Panc1 (cell line): ENCODE data around the gene EYS. TPM values are rescaled to one million over a fixed set of nuclear protein-coding genes. Genes with fewer than 3 reads are reported as not detected.

Experiments
- ATAC-seq: fragments of 200-7000 bp; cut with Tn5 transposase; 2 replicates; pipeline ENCODE4 v1.9.1; 2020; ENCODE audit warnings: mild to moderate bottlenecking, moderate library complexity
- BruUV-seq: library from RNA; stranded (reverse); fragments of 400-500 nt; replicated peaks from 2 replicates; lab custom pipeline; 2021; lab: Mats Ljungman, UMichigan
- CTCF ChIA-PET: fragments of 300-600 bp; sonication (Branson Sonifier 250); formaldehyde crosslinking; loops from one replicate; lab custom pipeline; 2022; ENCODE audit warnings: antibody characterized with exemption; lab: Charles Lee
- POLR2A ChIA-PET: fragments of 300-600 bp; sonication (Branson Sonifier 250); formaldehyde crosslinking; loops from one replicate; lab custom pipeline; 2022; ENCODE audit warnings: antibody characterized with exemption; lab: Charles Lee
- DNase-seq: peaks from one replicate; pipeline ENCODE4 v3.0.0-alpha.2; 2010; ENCODE audit warnings: low read depth, low spot score
- H3K27ac ChIP-seq: 2 replicates; pipeline ENCODE4 v1.5.1; 2011; ENCODE audit warnings: mild to moderate bottlenecking, low read length, inconsistent platforms
- H3K27me3 ChIP-seq: fragments of 200-500 bp; sonication (Bioruptor generic); 2 replicates; pipeline ENCODE4 v1.6.0; 2014; ENCODE audit warnings: low read length, inconsistent platforms; ENCODE audit not compliant: control insufficient read depth, insufficient read depth
- H3K36me3 ChIP-seq: fragments of 200-500 bp; sonication (Bioruptor generic); 2 replicates; pipeline ENCODE4 v1.5.1; 2014; ENCODE audit warnings: inconsistent platforms, mild to moderate bottlenecking, low read length, moderate library complexity; ENCODE audit not compliant: control insufficient read depth, insufficient read depth
- H3K4me1 ChIP-seq: 2 replicates; pipeline ENCODE4 v1.5.1; 2011; ENCODE audit warnings: inconsistent platforms, mild to moderate bottlenecking, low read length, moderate library complexity; ENCODE audit not compliant: control insufficient read depth, insufficient read depth
- H3K4me3 ChIP-seq, 2 experiments: 2 replicates each; pipeline ENCODE4 v1.5.1; 2011 to 2012; ENCODE audit warnings: low read depth in 2 of 2, low read length in 2 of 2, mild to moderate bottlenecking in 2 of 2, inconsistent platforms in 1 of 2, moderate library complexity in 1 of 2
- H3K9me3 ChIP-seq: fragments of 200-500 bp; sonication (Bioruptor generic); 2 replicates; pipeline ENCODE4 v1.5.1; 2014; ENCODE audit warnings: low read depth, mild to moderate bottlenecking, inconsistent platforms, low read length, moderate library complexity; ENCODE audit not compliant: control insufficient read depth, insufficient read depth
- CTCF ChIP-seq: fragments of 450-650 bp; IDR thresholded peaks from 2 replicates; pipeline ENCODE4 v1.5.1; 2017; ENCODE audit warnings: mild to moderate bottlenecking
- POLR2AphosphoS5 ChIP-seq: IDR thresholded peaks from 2 replicates; pipeline ENCODE4 v1.6.1; 2012; ENCODE audit warnings: mild to moderate bottlenecking, low read depth, low read length, moderate library complexity
- REST ChIP-seq, 2 experiments: IDR thresholded peaks; 2 replicates each; pipeline ENCODE4 v1.6.1; 2011 to 2012; ENCODE audit warnings: low read depth in 2 of 2, control low read depth in 1 of 2, low read length in 1 of 2, mild to moderate bottlenecking in 1 of 2, moderate library complexity in 1 of 2; ENCODE audit not compliant: insufficient read depth in 1 of 2
- SIN3A ChIP-seq: IDR thresholded peaks from 2 replicates; pipeline ENCODE4 v1.6.1; 2012; ENCODE audit warnings: low read depth, mild to moderate bottlenecking, low read length, moderate library complexity, borderline replicate concordance; ENCODE audit not compliant: insufficient read depth
- TCF7L2 ChIP-seq: IDR thresholded peaks from 2 replicates; pipeline ENCODE4 v1.6.1; 2011; ENCODE audit warnings: mild to moderate bottlenecking, low read depth, low read length, inconsistent platforms
- in situ Hi-C: cut with HindIII; loops from 2 replicates; pipeline ENCODE4 v1.10.0; 2016; ENCODE audit warnings: low sequenced_read_pairs, low pct_unique_long_range_greater_than_20kb
- intact Hi-C: fragments of 100-400 bp; cut with micrococcal nuclease; formaldehyde crosslinking; loops from one replicate; pipeline ENCODE4 v1.10.0; 2022; ENCODE audit not compliant: unreplicated experiment
- total RNA-seq: library from RNA; stranded (reverse); gene quantifications from one replicate; pipeline ENCODE4 v1.2.1, GENCODE V29; 2021; ENCODE audit not compliant: unreplicated experiment

Gene EYS
- total RNA-seq, 1 experiment from 2014 or later, result not detected

GRCh38 chr6:64428186-64428585, 1278.8 kb downstream of the EYS start:
- BruUV-seq, result no TSS peak
- ATAC-seq (no peak), DNase-seq (no peak)
- Histone ChIP-seq H3K27me3 (no peaks in the 10 kb centered on the region), H3K4me1 (no peaks in the 10 kb centered on the region), H3K9me3 (no peaks in the 10 kb centered on the region; the same call in 1 of the 2 replicates), H3K4me3 (no peak overlapping the region), H3K27ac (no peak overlapping the region), H3K36me3 (no peaks in the 10 kb centered on the region)
- TF ChIP-seq POLR2AphosphoS5, result no peak
- ChIA-PET CTCF (no interaction called here), POLR2A (no interaction called here)
- in situ Hi-C loops, result no loop called here
- intact Hi-C loops, result no loop called here

GRCh38 chr6:64415926-64416325, 1291.1 kb downstream of the EYS start:
- ATAC-seq (no peak), DNase-seq (no peak)
- H3K36me3 ChIP-seq, result no peaks in the 10 kb centered on the region
- no peak overlapping the region for H3K4me3 ChIP-seq
- TF ChIP-seq REST (IDR thresholded peaks at IDR 0.05; ENCODE audit: insufficient read depth in 1 of 2, low read depth in 2 of 2, low read length in 1 of 2) (no peak), CTCF (no peak), POLR2AphosphoS5 (no peak), TCF7L2 (no peak), SIN3A (no peak)
- no peaks in the 10 kb centered on the region for H3K27me3 ChIP-seq
- no TSS peak for BruUV-seq
- intact Hi-C loops (no loop called here), in situ Hi-C loops (no loop called here)
- H3K4me1 ChIP-seq, result no peaks in the 10 kb centered on the region
- CTCF ChIA-PET, result no interaction called here
- no peak overlapping the region for H3K27ac ChIP-seq
- POLR2A ChIA-PET, result no interaction called here
- no peaks in the 10 kb centered on the region for H3K9me3 ChIP-seq

GRCh38 chr6:64411226-64411625, 1295.8 kb downstream of the EYS start:
- intact Hi-C loops (no loop called here), in situ Hi-C loops (no loop called here)
- H3K9me3 ChIP-seq, result no peaks in the 10 kb centered on the region
- CTCF ChIA-PET, result no interaction called here
- H3K36me3 ChIP-seq, result no peaks in the 10 kb centered on the region
- DNase-seq (no peak), ATAC-seq (no peak)
- no peak for TF ChIP-seq TCF7L2
- no peak for TF ChIP-seq POLR2AphosphoS5
- no peak for TF ChIP-seq CTCF
- no peak for TF ChIP-seq REST (IDR thresholded peaks at IDR 0.05; ENCODE audit: insufficient read depth in 1 of 2, low read depth in 2 of 2, low read length in 1 of 2)
- TF ChIP-seq SIN3A, result no peak
- no peak overlapping the region for H3K4me3 ChIP-seq
- BruUV-seq, result no TSS peak
- no peak overlapping the region for H3K27ac ChIP-seq
- H3K4me1 ChIP-seq, result no peaks in the 10 kb centered on the region
- H3K27me3 ChIP-seq, result no peaks in the 10 kb centered on the region
- POLR2A ChIA-PET, result no interaction called here
